ENCODE measurements around the gene PMP22.

The PMP22 gene

DNA sequence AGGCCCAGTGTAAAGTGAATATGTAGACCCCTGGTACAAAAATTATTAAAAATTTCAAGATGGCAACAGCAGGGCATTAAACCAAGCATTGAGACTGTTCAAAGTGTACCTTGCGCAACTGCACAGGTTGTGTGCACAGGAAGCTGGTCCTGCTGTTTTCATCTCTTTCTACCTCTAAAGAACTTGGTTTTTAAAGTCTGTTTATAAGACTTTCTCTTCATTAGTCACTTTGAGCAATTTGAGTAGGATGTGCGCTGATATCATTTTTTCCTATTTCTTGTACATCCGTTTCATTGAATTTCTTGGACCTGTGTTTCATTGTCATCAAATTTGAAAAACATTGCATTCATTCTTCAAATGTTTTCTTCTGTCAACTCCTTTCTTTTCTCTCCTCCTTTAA, 16.8 kb upstream of the PMP22 start:
- no peak for TF ChIP-seq Cebpa-rat (IDR thresholded peaks at IDR 0.05)
- Histone ChIP-seq H3K27ac (no peak overlapping the region), H3K4me1 (no peaks in the 10 kb centered on the region), H3K36me3 (no peaks in the 10 kb centered on the region), H3K9me3 (replicated peaks in 1 of 11) (peaks cover 0 to 15% (median 0%) of the 10 kb centered on the region in 11 experiments; a peak in 6 of 22 replicates), H3K9ac (no peak overlapping the region), H3K4me3 (no peak overlapping the region), H3K4me2 (no peak overlapping the region), H3K27me3 (no peaks in the 10 kb centered on the region), H4K20me1 (no peaks in the 10 kb centered on the region)

DNA sequence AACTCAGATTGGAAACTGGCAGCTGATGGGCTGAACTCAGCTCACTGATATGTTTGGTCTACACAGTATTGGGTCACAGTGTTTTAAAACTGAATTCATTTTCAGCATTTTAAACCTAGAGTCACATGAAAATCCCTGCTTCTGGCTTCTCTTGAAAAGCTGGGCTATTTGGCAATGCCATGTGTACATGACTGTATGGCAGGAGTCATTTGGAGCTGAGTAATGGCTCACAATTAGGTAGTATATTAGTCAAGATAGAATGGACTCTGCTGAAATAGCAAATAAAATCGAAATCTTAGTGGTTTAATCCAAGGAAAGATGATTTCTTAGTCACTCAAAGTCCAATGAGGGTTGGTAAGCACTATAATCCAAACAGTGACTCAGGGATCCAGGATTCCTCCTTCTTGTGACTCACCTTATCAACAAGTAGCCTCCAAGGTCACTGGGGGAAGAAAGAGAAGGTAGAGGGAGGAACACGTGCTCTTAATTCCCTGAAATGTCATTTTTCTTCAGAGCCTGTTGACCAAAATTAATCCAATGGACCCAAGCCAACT, 13.9 kb upstream of the PMP22 start:
- Histone ChIP-seq H3K27me3 (no peaks in the 10 kb centered on the region), H3K4me3 (no peak overlapping the region), H3K4me1 (no peaks in the 10 kb centered on the region), H3K36me3 (no peaks in the 10 kb centered on the region), H4K20me1 (no peaks in the 10 kb centered on the region), H3K9me3 (replicated peaks in 1 of 11) (peaks cover 0 to 17% (median 4%) of the 10 kb centered on the region in 11 experiments; a peak in 9 of 22 replicates), H3K9ac (no peak overlapping the region), H3K27ac (no peak overlapping the region), H3K4me2 (no peak overlapping the region)
- no peak for TF ChIP-seq Cebpa-rat (IDR thresholded peaks at IDR 0.05)

DNA sequence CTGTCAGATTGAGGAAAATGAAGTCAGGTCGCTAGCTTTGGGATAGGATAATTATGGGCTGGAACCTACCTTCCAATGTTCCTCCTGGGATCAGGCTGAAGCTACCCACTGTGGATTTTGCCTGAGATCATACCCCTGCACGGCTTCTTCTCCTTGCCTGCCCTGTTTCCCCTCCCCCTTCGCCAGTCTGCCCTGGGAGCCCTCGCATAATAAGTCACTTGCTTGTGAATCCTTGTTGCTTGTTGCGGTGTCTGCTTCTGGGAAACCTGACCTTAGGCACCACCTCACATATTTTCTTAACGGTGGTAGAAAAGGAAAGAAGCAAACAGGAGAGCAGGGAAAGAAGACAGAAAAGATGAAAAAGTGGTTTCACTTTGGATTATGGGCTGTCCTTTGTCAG, 13.3 kb upstream of the PMP22 start:
- H3K36me3 ChIP-seq = no peaks in the 10 kb centered on the region
- peaks cover 0 to 23% (median 4%) of the 10 kb centered on the region in 11 experiments; a peak in 11 of 22 replicates for H3K9me3 ChIP-seq (replicated peaks in 1 of 11)
- H3K4me3 ChIP-seq = no peak overlapping the region
- no peak overlapping the region for H3K27ac ChIP-seq
- no peaks in the 10 kb centered on the region for H4K20me1 ChIP-seq
- no peak for TF ChIP-seq Cebpa-rat (IDR thresholded peaks at IDR 0.05)
- H3K27me3 ChIP-seq = no peaks in the 10 kb centered on the region
- H3K9ac ChIP-seq = no peak overlapping the region
- H3K4me1 ChIP-seq = peaks cover 0 to 2% (median 0%) of the 10 kb centered on the region in 10 experiments; a peak in 1 of 20 replicates
- H3K4me2 ChIP-seq = no peak overlapping the region

DNA sequence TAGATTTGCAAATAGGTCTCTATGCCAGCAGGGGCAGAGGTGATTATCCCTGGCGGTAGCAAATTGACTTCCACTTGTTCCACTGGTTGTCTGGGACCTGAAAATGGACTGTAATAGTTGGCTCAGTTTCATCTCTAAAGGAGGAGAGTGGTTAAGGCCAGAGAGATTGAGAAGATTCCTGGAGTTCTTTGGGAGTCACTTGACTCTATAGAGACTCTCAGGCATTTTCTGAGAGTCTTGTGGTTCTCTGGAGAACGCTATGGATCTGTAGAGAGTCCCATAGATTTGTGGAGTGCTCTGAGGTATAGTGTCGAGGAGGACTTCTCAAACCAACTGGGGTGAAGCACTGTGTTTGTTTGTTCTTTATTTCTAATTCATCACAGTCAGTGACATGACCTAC, 8.9 kb upstream of the PMP22 start:
- TF ChIP-seq Cebpa-rat (IDR thresholded peaks at IDR 0.05) = no peak
- no peak overlapping the region for H3K27ac ChIP-seq
- H3K27me3 ChIP-seq = no peaks in the 10 kb centered on the region
- H3K9me3 ChIP-seq (replicated peaks in 1 of 11) = peaks cover 0 to 11% (median 0%) of the 10 kb centered on the region in 11 experiments; a peak in 9 of 22 replicates
- no peaks in the 10 kb centered on the region for H3K36me3 ChIP-seq
- no peak overlapping the region for H3K4me3 ChIP-seq
- no peaks in the 10 kb centered on the region for H4K20me1 ChIP-seq
- peaks cover 0 to 18% (median 0%) of the 10 kb centered on the region in 10 experiments; a peak in 4 of 20 replicates for H3K4me1 ChIP-seq
- no peak overlapping the region for H3K4me2 ChIP-seq
- no peak overlapping the region for H3K9ac ChIP-seq

DNA sequence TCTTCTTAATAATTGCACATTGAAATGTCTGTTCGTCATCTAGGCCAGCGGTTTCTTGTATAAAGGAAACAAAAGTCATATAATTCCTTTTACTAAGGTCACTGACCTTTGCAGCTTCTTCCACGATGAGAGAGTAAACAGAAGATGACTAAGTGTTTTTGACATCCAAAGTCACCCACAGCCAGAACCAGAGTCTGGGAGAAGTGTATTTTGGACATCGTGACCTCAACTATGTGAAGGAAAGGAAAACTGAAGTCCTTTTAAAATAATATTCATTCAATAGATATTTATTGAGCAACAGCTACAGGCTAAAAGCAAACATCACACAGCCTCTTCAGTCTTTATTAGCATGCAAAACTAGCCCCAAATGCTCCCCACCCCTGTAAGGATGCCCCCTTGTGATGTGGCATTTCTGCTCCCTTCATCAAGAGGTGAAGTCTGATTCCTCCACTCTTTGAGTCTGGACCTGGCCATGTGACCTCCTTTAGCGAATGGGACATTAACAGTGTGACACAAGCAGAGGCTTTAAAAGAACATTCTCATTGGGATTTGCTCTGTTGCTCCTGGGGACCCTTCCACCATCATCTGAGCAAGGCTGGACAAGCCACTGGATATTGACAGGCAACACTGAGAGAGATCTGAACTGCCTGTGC, 8.1 kb upstream of the PMP22 start:
- Histone ChIP-seq H3K9me3 (replicated peaks in 1 of 11) (peaks cover 0 to 8% (median 0%) of the 10 kb centered on the region in 11 experiments; a peak in 8 of 22 replicates), H3K27me3 (no peaks in the 10 kb centered on the region), H3K4me2 (peak overlapping the region in 1 of 11 experiments; percentile 25; a peak in 2 of 22 replicates), H3K27ac (no peak overlapping the region), H4K20me1 (no peaks in the 10 kb centered on the region), H3K36me3 (no peaks in the 10 kb centered on the region), H3K4me1 (peaks cover 0 to 18% (median 0%) of the 10 kb centered on the region in 10 experiments; a peak in 4 of 20 replicates), H3K9ac (no peak overlapping the region), H3K4me3 (no peak overlapping the region)
- no peak for TF ChIP-seq Cebpa-rat (IDR thresholded peaks at IDR 0.05)

DNA sequence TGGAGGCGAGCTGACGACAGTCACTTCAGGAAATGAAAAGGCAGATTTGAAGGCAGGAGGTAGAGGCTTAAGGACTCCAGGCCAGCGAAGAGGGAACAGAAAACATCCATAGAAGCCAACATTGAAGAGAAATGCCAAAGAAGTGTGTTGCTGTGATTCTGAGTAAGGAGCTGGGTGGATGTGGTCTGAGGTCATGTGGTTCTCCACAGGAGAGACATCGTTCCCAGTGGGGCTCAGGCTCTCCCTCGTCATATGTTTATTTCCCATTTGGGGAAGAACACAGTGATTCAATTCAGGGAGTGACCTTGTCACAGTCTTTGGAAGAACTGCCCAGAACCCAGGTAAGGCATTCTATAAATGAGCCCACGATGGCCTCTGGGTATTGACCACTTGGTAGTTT, 6.6 kb upstream of the PMP22 start:
- Histone ChIP-seq H3K4me1 (peaks cover 0 to 18% (median 0%) of the 10 kb centered on the region in 10 experiments; a peak in 4 of 20 replicates), H3K9me3 (replicated peaks in 1 of 11) (peaks cover 0 to 8% (median 0%) of the 10 kb centered on the region in 11 experiments; a peak in 8 of 22 replicates), H3K4me2 (peak overlapping the region in 2 of 11 experiments; percentile 2 to 25; a peak in 1 of 22 replicates), H3K27me3 (no peaks in the 10 kb centered on the region), H3K36me3 (no peaks in the 10 kb centered on the region), H3K27ac (no peak overlapping the region), H3K9ac (no peak overlapping the region), H4K20me1 (no peaks in the 10 kb centered on the region), H3K4me3 (no peak overlapping the region)
- TF ChIP-seq Cebpa-rat (IDR thresholded peaks at IDR 0.05) = no peak

DNA sequence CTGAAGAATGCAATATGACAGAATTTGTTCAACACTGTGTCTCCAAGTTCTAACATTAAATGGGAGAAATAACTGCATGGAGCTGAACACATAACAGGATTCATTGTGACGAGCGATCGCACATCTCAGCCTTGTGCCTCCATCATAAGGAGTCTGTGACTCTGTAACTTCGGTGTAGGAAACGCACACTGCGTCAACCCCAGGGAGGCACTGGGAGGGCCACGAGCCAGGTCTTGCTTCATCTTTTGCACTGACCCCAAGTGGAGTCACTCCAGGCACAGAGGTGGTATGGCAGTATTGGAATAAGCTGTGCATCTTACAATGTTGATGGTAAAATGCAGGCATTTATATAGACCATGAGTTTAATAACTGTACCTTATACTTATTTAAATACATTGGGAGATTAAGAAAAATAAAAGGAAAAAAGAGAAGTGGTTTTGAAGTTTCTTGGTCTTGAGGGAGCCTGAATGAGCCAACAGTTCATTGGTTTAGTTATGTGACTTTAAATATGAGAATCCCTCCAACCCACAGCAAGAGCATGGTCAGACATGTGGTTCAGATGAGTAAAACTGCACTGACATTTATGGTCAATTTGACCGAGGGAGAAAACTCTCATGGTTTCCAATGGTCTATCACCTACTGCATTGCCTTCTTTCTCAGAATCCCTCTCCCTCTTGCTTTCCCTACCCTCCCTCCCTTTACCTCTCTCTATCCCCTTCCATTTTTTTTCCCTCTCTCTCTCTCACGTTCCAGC, 5.7 kb upstream of the PMP22 start:
- H3K4me2 ChIP-seq = no peak overlapping the region
- no peak overlapping the region for H3K4me3 ChIP-seq
- H3K9me3 ChIP-seq (replicated peaks in 1 of 11) = peaks cover 0 to 8% (median 0%) of the 10 kb centered on the region in 11 experiments; a peak in 8 of 22 replicates
- no peaks in the 10 kb centered on the region for H3K27me3 ChIP-seq
- no peaks in the 10 kb centered on the region for H3K36me3 ChIP-seq
- H4K20me1 ChIP-seq = no peaks in the 10 kb centered on the region
- no peak overlapping the region for H3K9ac ChIP-seq
- peaks cover 0 to 18% (median 0%) of the 10 kb centered on the region in 10 experiments; a peak in 4 of 20 replicates for H3K4me1 ChIP-seq
- no peak for TF ChIP-seq Cebpa-rat (IDR thresholded peaks at IDR 0.05)
- no peak overlapping the region for H3K27ac ChIP-seq

DNA sequence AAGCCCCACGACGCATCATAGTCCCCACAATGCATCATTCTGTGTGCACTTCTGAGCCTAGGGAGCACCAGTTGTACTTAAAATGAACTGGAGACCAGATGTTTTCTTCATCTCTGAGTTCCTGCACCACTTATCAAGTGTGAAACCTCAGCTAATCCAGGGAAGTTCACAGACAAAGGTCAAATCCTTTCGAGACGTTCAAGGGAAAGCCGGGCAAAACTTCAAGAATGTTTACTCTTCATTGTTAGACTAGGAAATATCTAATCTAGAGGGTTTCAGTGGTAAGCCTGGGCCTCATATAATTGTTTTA, 4.6 kb upstream of the PMP22 start:
- Histone ChIP-seq H3K27ac (no peak overlapping the region), H4K20me1 (no peaks in the 10 kb centered on the region), H3K9me3 (replicated peaks in 1 of 11) (peaks cover 0 to 8% (median 0%) of the 10 kb centered on the region in 11 experiments; a peak in 5 of 22 replicates), H3K4me1 (peaks cover 0 to 18% (median 0%) of the 10 kb centered on the region in 10 experiments; a peak in 4 of 20 replicates), H3K36me3 (no peaks in the 10 kb centered on the region), H3K27me3 (no peaks in the 10 kb centered on the region), H3K4me3 (no peak overlapping the region), H3K9ac (no peak overlapping the region), H3K4me2 (no peak overlapping the region)
- no peak for TF ChIP-seq Cebpa-rat (IDR thresholded peaks at IDR 0.05)

DNA sequence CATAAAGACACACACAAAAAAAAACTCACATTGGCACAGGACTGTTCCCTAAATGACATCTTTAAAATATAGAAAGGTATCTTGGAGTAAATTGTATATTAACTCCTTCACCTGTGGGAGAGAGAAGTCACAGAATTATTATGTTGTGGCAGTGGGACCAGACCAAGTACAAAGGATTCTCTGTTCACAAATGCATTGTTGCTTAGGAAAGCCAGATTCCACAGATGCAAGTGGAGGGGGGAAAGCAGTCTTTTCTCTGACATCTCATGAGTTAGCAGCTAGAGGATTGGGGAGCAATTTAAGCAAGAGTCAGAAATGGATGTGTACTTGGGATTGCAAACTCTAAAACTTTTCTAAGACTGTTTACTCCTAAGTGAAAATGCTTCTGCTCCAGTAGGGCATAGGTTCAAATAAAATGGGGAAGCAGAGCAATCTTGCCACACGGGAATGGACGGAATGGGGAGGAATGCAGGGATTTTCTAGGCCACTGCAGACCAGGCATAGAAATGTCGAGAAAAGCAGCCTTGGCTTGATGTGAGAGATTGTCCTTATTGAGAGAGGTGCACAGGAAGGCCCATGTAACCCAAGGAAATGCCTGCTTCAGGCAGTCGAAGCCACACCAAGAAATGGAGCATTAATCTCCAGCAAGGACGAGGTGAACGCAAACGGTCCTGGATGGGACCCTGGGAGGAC, 4.1 kb upstream of the PMP22 start:
- Histone ChIP-seq H3K4me1 (peaks cover 0 to 22% (median 0%) of the 10 kb centered on the region in 10 experiments; a peak in 4 of 20 replicates), H3K36me3 (no peaks in the 10 kb centered on the region), H3K27ac (no peak overlapping the region), H3K4me3 (no peak overlapping the region), H3K27me3 (peaks cover 0 to 4% (median 0%) of the 10 kb centered on the region in 11 experiments; a peak in 2 of 22 replicates), H4K20me1 (no peaks in the 10 kb centered on the region), H3K9me3 (replicated peaks in 1 of 11) (peaks cover 0 to 8% (median 0%) of the 10 kb centered on the region in 11 experiments; a peak in 5 of 22 replicates), H3K9ac (no peak overlapping the region), H3K4me2 (no peak overlapping the region)
- no peak for TF ChIP-seq Cebpa-rat (IDR thresholded peaks at IDR 0.05)

All from BLaER1 treated with 17β-estradiol and CSF1 and Interleukin-3, amounts not matched to agents 10 nM and 100 nM (cell line).